ENCODE data around the gene NRG3.

Gene NRG3

GRCh38 chr10:82874671-82875070 lies 999.7 kb downstream of the NRG3 start:
- no peak for DNase-seq

- no peak for DNase-seq
These were observed 1005.8 kb downstream of the NRG3 start for GRCh38 chr10:82880776-82881290.

GRCh38 chr10:82882722-82883121 lies 1007.7 kb downstream of the NRG3 start:
- DNase-seq: no peak

- no peak for DNase-seq
These were observed 1008.6 kb downstream of the NRG3 start for GRCh38 chr10:82883603-82884002.

GRCh38 chr10:82887488-82887887 lies 1012.5 kb downstream of the NRG3 start:
- DNase-seq: no peak

- no peak for DNase-seq
These were observed 1013.9 kb downstream of the NRG3 start for GRCh38 chr10:82888809-82889455.

GRCh38 chr10:82889728-82890127 lies 1014.7 kb downstream of the NRG3 start:
- DNase-seq: no peak

GRCh38 chr10:82890573-82890972 lies 1015.6 kb downstream of the NRG3 start:
- no peak for DNase-seq

- no peak for DNase-seq
These were observed 1033.1 kb downstream of the NRG3 start for GRCh38 chr10:82908096-82908495.

GRCh38 chr10:82908751-82909150 lies 1033.8 kb downstream of the NRG3 start:
- DNase-seq: no peak

GRCh38 chr10:82910301-82910700 lies 1035.3 kb downstream of the NRG3 start:
- DNase-seq: no peak

- DNase-seq: no peak
These were observed 1039.7 kb downstream of the NRG3 start for GRCh38 chr10:82914655-82915136.

GRCh38 chr10:82916941-82917340 lies 1041.9 kb downstream of the NRG3 start:
- no peak for DNase-seq

- no peak for DNase-seq
These were observed 1043.0 kb downstream of the NRG3 start for GRCh38 chr10:82918022-82918421.

GRCh38 chr10:82922046-82922445 lies 1047.1 kb downstream of the NRG3 start:
- DNase-seq: no peak

GRCh38 chr10:82922755-82923154 lies 1047.8 kb downstream of the NRG3 start:
- DNase-seq: no peak

GRCh38 chr10:82924711-82925110 lies 1049.7 kb downstream of the NRG3 start:
- DNase-seq: no peak

- DNase-seq: no peak
These were observed 1050.6 kb downstream of the NRG3 start for GRCh38 chr10:82925547-82925946.

- no peak for DNase-seq
These were observed 1057.5 kb downstream of the NRG3 start for GRCh38 chr10:82932451-82932850.

- DNase-seq: no peak
These were observed 1059.4 kb downstream of the NRG3 start for GRCh38 chr10:82934429-82934828.

- no peak for DNase-seq
These were observed 1060.0 kb downstream of the NRG3 start for GRCh38 chr10:82934947-82935346.

- DNase-seq: no peak
These were observed 1063.3 kb downstream of the NRG3 start for GRCh38 chr10:82938331-82938730.

GRCh38 chr10:82942286-82943099 lies 1067.5 kb downstream of the NRG3 start:
- no peak for DNase-seq

GRCh38 chr10:82943142-82943541 lies 1068.1 kb downstream of the NRG3 start:
- DNase-seq: no peak

All from stimulated activated CD4-positive, alpha-beta T cell treated with anti-CD3 and anti-CD28 coated beads, Interleukin-4, amount 100 ng/mL, for 1 hour (primary cell).